Measurements from ENCODE around the gene CABLES2. TPM values are rescaled to one million over a fixed set of nuclear protein-coding genes. Genes with fewer than 3 reads are reported as not detected.
A peak's percentile ranks its signal among the peaks of the same experiment; 100 is the strongest.

Gene CABLES2
- polyA plus RNA-seq, 3 donors from 2014 or later: 1.3 to 2.6 (median 2.5) TPM

- Mint-ChIP-seq H3K9me3 (no peaks in the 10 kb centered on the region), H3K4me3 (no peak overlapping the region), H3K27me3 (ENCODE audit: low read depth in 3 of 3) (peaks cover 3 to 7% (median 5%) of the 10 kb centered on the region in 3 donors), H3K27ac (no peak overlapping the region), H3K4me1 (peaks cover 32 to 37% of the 10 kb centered on the region in 2 donors), H3K36me3 (no peaks in the 10 kb centered on the region)
- no peak for DNase-seq
Observed at GRCh38 chr20:62389601-62390087, 17.4 kb downstream of the CABLES2 start.

GRCh38 chr20:62388839-62389600 lies 18.1 kb downstream of the CABLES2 start:
- Mint-ChIP-seq H3K4me3 (peak overlapping the region; percentile 55 to 90 (median 89)), H3K27me3 (ENCODE audit: low read depth in 3 of 3) (peaks cover 3 to 7% (median 3%) of the 10 kb centered on the region in 3 donors), H3K9me3 (no peaks in the 10 kb centered on the region), H3K27ac (peak overlapping the region; percentile 57 to 82 (median 70)), H3K4me1 (peaks cover 32 to 37% of the 10 kb centered on the region in 2 donors), H3K36me3 (no peaks in the 10 kb centered on the region)
- DNase-seq: no peak

- DNase-seq: no peak
- H3K9me3 Mint-ChIP-seq: no peaks in the 10 kb centered on the region
- H3K4me1 Mint-ChIP-seq: peaks cover 37% of the 10 kb centered on the region in 2 donors
- peak overlapping the region; percentile 70 to 91 (median 77) for H3K27ac Mint-ChIP-seq
- H3K36me3 Mint-ChIP-seq: no peaks in the 10 kb centered on the region
- peaks cover 3 to 7% (median 3%) of the 10 kb centered on the region in 3 donors for H3K27me3 Mint-ChIP-seq (ENCODE audit: low read depth in 3 of 3)
- H3K4me3 Mint-ChIP-seq: peak overlapping the region; percentile 87 to 91 (median 90)
Observed at GRCh38 chr20:62387933-62388635, 19.0 kb downstream of the CABLES2 start.

DNA sequence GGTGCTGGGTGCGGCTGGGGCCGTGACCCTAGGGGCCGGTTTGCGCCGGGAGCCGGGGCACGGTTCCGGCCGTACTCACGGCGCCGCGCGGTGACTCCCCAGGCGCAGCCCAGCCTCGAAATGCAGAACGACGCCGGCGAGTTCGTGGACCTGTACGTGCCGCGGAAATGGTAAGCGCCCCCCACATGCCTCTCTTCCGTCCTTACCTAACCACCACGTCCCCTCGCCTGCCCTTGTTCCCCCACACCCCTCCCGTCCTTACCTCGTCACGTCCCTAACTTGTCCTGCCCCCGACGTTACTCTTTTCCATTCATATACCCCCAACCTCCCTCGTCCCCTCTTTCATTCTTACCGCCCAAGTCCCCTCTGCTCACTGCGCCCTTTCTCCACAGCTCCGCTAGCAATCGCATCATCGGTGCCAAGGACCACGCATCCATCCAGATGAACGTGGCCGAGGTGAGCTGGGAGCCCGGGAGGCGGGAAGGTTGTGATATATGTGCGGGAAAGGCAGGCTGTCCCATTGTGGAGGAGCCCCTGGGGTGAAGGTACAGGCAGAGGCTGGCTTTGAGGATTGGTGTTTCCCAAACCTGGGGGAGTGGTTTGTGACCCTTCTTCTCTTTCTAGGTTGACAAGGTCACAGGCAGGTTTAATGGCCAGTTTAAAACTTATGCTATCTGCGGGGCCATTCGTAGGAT lies 19.7 kb downstream of the CABLES2 start:
- no peak for DNase-seq
- Mint-ChIP-seq H3K4me3 (peak overlapping the region; percentile 87 to 91 (median 90)), H3K27me3 (ENCODE audit: low read depth in 3 of 3) (peaks cover 3 to 9% (median 3%) of the 10 kb centered on the region in 3 donors), H3K9me3 (no peaks in the 10 kb centered on the region), H3K36me3 (peaks cover 0 to 3% (median 3%) of the 10 kb centered on the region in 3 donors), H3K27ac (peak overlapping the region; percentile 77 to 94 (median 90)), H3K4me1 (peaks cover 42 to 44% of the 10 kb centered on the region in 2 donors)

DNA sequence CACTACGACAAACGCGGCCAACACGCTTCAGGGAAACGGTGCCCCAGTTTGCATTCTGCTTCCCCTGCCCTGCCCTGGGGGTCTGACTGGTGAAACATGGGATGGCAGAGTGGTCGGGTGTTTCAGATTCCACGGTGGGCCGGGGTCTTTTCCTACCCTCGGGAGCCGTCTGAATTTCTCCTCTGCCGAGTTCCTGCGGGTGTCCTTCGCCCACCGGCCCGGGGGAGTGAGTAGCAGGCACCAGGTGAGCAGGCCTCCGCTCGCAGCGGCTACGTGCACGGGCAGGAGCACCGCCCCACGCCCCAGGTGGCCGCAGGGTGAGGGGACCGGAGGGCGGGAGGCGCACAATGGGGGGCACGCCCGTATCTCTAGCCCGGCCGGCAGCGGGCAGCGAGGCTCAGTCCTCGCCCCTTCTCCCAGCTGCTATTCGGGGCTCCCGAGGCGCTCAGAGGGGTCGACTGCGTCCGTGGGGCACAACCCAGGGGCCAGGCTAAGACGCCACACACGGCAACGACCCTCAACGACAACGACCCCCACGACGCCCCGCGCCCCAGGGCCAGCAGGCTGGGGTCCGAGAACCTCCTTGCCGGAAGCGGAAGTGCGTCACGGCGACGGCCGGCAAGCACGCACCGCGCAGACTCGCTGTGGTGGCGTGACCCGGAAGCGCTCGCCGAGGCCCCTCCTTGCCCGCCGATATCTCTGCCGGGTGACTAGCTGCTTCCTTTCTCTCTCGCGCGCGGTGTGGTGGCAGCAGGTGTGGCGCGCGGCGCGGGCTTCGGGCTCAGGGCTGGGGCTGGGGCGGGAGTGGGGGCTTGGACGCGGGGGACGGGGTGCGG lies 20.5 kb downstream of the CABLES2 start, which contains the start of gene RPS21:
Gene RPS21 (plus strand): TSS at position 721 of the 836 bp plus-strand sequence. CDS start 236 bp downstream, outside the sequence.
- peaks cover 6 to 10% (median 9%) of the 10 kb centered on the region in 3 donors for H3K36me3 Mint-ChIP-seq
- peak within 1 kb of the TSS; percentile 77 to 94 (median 94) for H3K27ac Mint-ChIP-seq
- peaks cover 46 to 51% of the 10 kb centered on the region in 2 donors for H3K4me1 Mint-ChIP-seq
- DNase-seq: peak; percentile 90 to 94 (median 93)
- H3K27me3 Mint-ChIP-seq (ENCODE audit: low read depth in 3 of 3): peaks cover 3 to 12% (median 6%) of the 10 kb centered on the region in 3 donors
- H3K9me3 Mint-ChIP-seq: no peaks in the 10 kb centered on the region
- H3K4me3 Mint-ChIP-seq: peak within 1 kb of the TSS; percentile 87 to 91 (median 90)

- H3K9me3 Mint-ChIP-seq: no peaks in the 10 kb centered on the region
- H3K4me1 Mint-ChIP-seq: peaks cover 26 to 39% of the 10 kb centered on the region in 2 donors
- H3K36me3 Mint-ChIP-seq: peaks cover 6 to 10% (median 9%) of the 10 kb centered on the region in 3 donors
- peaks cover 3 to 8% (median 5%) of the 10 kb centered on the region in 3 donors for H3K27me3 Mint-ChIP-seq (ENCODE audit: low read depth in 3 of 3)
- peak overlapping the region; percentile 55 to 92 (median 82) for H3K27ac Mint-ChIP-seq
- DNase-seq: peak; percentile 61 to 65 (median 65)
- H3K4me3 Mint-ChIP-seq: no peak overlapping the region
Observed at GRCh38 chr20:62382306-62383198, 24.5 kb downstream of the CABLES2 start.

GRCh38 chr20:62381842-62382241 lies 25.2 kb downstream of the CABLES2 start:
- H3K4me3 Mint-ChIP-seq: peak overlapping the region in 1 of 5 donors; percentile 2
- H3K36me3 Mint-ChIP-seq: peaks cover 6 to 10% (median 9%) of the 10 kb centered on the region in 3 donors
- H3K4me1 Mint-ChIP-seq: peaks cover 23 to 35% of the 10 kb centered on the region in 2 donors
- peak overlapping the region; percentile 55 to 92 (median 81) for H3K27ac Mint-ChIP-seq
- no peaks in the 10 kb centered on the region for H3K9me3 Mint-ChIP-seq
- no peak for DNase-seq
- H3K27me3 Mint-ChIP-seq (ENCODE audit: low read depth in 3 of 3): peaks cover 3 to 7% (median 3%) of the 10 kb centered on the region in 3 donors

DNA sequence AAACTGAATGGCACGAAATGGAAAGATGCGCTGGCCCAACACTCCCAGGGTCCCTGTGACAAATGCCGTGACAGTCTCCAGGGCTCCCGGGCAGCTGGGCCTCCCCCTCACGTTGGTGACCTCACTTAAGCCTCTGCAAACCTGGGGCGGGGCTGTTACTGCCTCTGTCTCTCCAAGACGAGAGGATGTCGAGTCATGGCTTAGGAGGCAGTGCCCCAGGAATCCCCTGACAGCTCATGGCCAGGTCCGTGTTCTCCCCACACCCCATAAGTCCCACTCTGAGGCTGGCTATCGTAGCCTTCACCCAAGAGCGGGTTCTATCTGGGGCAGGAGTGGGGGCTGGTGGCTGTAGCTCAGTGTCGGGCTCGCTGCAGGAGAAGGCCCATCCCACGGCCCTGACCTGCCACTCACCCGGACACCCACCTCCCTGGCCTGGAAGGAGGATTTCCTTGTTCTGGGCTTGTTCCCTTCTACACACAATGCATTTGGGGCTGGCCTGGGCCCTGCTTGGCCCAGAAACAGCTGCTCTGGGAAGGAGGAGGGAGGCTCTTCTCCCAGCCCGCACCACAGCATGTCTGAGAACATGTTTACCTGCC lies 25.8 kb downstream of the CABLES2 start:
- Mint-ChIP-seq H3K27ac (peak overlapping the region in 1 of 6 donors; percentile 55), H3K27me3 (ENCODE audit: low read depth in 3 of 3) (peaks cover 2 to 6% (median 3%) of the 10 kb centered on the region in 3 donors), H3K4me3 (no peak overlapping the region), H3K9me3 (no peaks in the 10 kb centered on the region), H3K4me1 (peaks cover 21 to 34% of the 10 kb centered on the region in 2 donors), H3K36me3 (peaks cover 6 to 10% (median 9%) of the 10 kb centered on the region in 3 donors)
- no peak for DNase-seq

DNA sequence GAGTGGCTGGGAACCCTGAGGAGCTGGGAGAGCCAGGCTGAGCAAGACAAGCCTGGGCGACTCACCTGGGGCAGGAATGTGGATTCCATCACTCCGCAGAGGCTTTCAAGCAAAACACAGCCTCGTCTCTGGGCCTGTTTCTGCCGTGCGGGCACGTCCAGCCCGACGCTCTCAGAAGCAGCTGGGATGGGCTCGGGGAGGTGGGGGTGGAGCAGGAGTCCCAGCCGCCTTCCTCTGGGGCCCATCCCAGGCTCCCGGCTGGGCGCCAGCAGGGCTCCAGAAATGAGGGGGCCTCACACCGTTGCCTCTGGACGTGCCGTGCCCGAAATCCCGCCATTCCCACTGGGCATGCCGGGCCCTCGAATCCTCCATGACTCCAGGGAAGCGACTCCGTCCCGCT lies 28.9 kb downstream of the CABLES2 start:
- no peak for DNase-seq
- Mint-ChIP-seq H3K27me3 (ENCODE audit: low read depth in 3 of 3) (peaks cover 2 to 6% (median 3%) of the 10 kb centered on the region in 3 donors), H3K4me3 (no peak overlapping the region), H3K4me1 (peaks cover 8 to 15% of the 10 kb centered on the region in 2 donors), H3K9me3 (no peaks in the 10 kb centered on the region), H3K27ac (no peak overlapping the region), H3K36me3 (peaks cover 6 to 10% (median 9%) of the 10 kb centered on the region in 3 donors)

- peaks cover 6 to 12% (median 9%) of the 10 kb centered on the region in 3 donors for H3K36me3 Mint-ChIP-seq
- peaks cover 4 to 7% (median 5%) of the 10 kb centered on the region in 3 donors for H3K27me3 Mint-ChIP-seq (ENCODE audit: low read depth in 3 of 3)
- H3K9me3 Mint-ChIP-seq: no peaks in the 10 kb centered on the region
- H3K4me1 Mint-ChIP-seq: peaks cover 6 to 12% of the 10 kb centered on the region in 2 donors
- H3K27ac Mint-ChIP-seq: no peak overlapping the region
- H3K4me3 Mint-ChIP-seq: no peak overlapping the region
- DNase-seq: no peak
Observed at GRCh38 chr20:62377615-62378178, 29.4 kb downstream of the CABLES2 start.

DNA sequence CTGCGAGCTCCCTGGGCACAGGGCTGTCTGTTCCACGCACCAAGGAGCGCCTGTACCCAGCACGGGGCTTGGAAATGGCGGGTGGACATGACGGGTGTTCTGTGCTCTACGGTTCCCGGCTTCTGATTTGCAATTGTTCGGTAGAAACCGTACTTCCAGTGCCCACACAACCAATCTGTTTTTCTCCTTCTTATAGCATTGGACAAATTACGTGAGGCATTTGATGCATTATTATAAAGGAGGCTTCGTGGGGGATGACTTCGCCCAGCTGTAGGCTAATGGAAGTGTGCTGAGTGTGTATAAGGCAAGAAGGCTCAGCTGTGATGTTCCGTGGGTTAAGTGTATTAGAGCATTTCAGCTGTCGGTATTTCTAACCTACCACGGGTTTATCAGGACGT lies 30.0 kb downstream of the CABLES2 start:
- DNase-seq: no peak
- Mint-ChIP-seq H3K27ac (no peak overlapping the region), H3K4me3 (no peak overlapping the region), H3K27me3 (ENCODE audit: low read depth in 3 of 3) (peaks cover 4 to 5% (median 4%) of the 10 kb centered on the region in 3 donors), H3K36me3 (peaks cover 4 to 7% (median 4%) of the 10 kb centered on the region in 3 donors), H3K9me3 (no peaks in the 10 kb centered on the region), H3K4me1 (peaks cover 2 to 5% of the 10 kb centered on the region in 2 donors)
